GM10248 (cell line): ENCODE data around the gene LRP6.

Experiments used
- CTCF ChIA-PET: fragments of 300-600 bp; sonication (Branson Sonifier 250); formaldehyde crosslinking; extraction: SDS; loops from one replicate; lab custom pipeline; 2021; ENCODE audit warnings: antibody characterized with exemption; lab: Yijun Ruan, JAX
- POLR2A ChIA-PET: fragments of 350-650 bp; sonication (Branson Sonifier 250); formaldehyde crosslinking; extraction: SDS; loops from one replicate; lab custom pipeline; 2020; ENCODE audit warnings: antibody characterized with exemption; lab: Yijun Ruan, JAX
- DNase-seq: peaks from one replicate; pipeline ENCODE4 v3.0.0; 2012; ENCODE audit errors: extremely low spot score
- TF ChIP-seq, protein P1 (sequence below): IDR thresholded peaks from 2 replicates; pipeline ENCODE4 v1.5.1; 2012; ENCODE audit warnings: mild to moderate bottlenecking, low read depth; ENCODE audit errors: extremely low read depth, missing control alignments, control extremely low read depth

Gene LRP6

DNA sequence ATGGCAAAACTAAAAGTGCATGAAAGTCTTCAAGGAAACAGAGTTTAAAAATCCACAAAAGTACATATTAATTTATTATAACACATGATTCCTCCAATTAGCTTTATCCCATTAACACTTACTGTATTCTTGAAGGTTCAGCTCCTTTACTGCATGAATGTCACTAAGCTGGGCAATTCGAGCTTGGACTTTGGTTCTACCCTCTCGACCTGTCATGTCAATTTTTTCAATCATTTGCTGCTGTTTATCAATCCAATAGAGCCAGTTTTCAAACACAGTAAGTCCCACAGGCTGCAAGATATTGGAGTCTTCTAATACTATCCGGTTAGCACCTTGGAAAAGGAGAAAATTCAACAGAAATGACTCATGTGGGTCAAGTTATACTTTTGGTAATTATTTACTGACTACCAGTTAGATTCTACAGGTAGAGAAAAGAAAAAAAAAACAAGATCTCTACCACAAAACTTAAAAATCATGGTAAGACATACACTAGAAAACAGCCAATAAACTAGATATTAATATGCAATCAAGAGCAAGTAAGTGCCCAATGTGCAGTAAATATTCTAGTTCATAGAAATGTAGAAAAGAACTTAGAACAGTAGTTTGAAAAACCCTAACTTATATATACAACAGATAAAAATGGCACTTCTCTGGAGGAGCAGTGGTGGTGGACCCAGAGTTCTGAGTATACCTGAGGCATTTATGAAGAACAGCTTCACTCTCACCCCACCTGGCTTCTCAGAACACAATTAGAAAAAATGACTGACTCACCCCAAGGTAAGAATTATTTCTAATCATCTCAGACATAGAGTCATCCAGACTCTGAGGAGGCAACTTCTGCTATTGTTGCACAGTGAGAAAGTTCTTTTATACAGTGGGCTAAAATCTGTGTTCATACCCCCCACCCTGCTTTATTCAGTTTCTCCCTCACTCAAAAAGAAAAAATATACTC lies 128.4 kb downstream of the LRP6 start:
- ChIA-PET CTCF (interaction anchor here (1.6 kb wide), 1 partner anchor 14 kb away, joined by 4 read pairs; no protein-coding TSS in a partner anchor), POLR2A (interaction anchor here (0.7 kb wide), 1 partner anchor 492 kb away, joined by 3 read pairs; no protein-coding TSS in a partner anchor)

DNA sequence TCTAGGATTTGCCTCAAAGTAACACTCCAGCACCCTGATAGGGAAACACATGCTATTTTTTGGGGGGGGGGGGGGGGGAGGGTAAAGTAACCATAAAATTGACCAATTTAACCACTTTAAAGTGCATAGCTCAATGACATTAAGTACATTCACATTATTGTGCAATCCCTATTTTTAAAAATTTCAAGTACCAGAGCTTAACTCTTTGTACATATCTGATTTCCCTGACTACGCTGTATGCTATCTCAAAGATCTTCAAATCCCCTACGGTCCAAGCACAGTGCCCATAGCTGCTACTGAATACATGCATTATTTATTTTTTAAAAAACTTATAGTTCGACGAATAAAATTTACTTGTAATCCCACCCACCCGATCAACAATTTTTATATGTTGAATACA lies 133.1 kb downstream of the LRP6 start:
- no peak for DNase-seq
- TF ChIP-seq, protein P1, sequence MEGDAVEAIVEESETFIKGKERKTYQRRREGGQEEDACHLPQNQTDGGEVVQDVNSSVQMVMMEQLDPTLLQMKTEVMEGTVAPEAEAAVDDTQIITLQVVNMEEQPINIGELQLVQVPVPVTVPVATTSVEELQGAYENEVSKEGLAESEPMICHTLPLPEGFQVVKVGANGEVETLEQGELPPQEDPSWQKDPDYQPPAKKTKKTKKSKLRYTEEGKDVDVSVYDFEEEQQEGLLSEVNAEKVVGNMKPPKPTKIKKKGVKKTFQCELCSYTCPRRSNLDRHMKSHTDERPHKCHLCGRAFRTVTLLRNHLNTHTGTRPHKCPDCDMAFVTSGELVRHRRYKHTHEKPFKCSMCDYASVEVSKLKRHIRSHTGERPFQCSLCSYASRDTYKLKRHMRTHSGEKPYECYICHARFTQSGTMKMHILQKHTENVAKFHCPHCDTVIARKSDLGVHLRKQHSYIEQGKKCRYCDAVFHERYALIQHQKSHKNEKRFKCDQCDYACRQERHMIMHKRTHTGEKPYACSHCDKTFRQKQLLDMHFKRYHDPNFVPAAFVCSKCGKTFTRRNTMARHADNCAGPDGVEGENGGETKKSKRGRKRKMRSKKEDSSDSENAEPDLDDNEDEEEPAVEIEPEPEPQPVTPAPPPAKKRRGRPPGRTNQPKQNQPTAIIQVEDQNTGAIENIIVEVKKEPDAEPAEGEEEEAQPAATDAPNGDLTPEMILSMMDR: no peak
- ChIA-PET POLR2A (no interaction called here), CTCF (no interaction called here)

More for the DNA sequence above, 128.4 kb downstream of the LRP6 start:
- TF ChIP-seq, protein P1: no peak
- DNase-seq: no peak

DNA sequence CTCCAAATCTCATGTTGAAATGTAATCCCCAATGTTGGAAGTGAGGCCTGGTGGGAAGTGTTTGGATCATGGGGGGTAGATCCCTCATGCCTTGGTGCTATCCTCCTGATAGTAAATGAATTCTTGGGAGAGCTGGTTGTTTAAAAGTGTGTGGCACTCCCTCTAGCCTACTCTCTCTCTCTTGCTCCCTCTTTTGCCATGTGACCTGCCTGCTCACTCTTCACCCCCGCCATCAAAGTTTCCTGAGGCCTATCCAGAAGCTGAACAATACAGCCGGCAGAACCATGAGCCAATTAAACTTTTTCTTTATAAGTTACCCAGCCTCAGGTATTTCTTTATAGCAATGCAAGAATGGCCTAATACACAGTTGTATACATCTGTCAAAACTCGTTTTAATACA lies 133.6 kb downstream of the LRP6 start:
- ChIA-PET POLR2A (no interaction called here), CTCF (interaction anchor here (1.6 kb wide), 1 partner anchor 12 kb away, joined by 4 read pairs; no protein-coding TSS in a partner anchor)
- TF ChIP-seq, protein P1: no peak
- DNase-seq: no peak

- POLR2A ChIA-PET: no interaction called here
- CTCF ChIA-PET: interaction anchor here (1.4 to 1.5 kb wide), 2 partner anchors 8 to 24 kb away, joined by 3 read pairs; no protein-coding TSS in a partner anchor
- TF ChIP-seq, protein P1: no peak
- DNase-seq: no peak
Measured at GRCh38 chr12:12128670-12129069, 138.2 kb downstream of the LRP6 start.

DNA sequence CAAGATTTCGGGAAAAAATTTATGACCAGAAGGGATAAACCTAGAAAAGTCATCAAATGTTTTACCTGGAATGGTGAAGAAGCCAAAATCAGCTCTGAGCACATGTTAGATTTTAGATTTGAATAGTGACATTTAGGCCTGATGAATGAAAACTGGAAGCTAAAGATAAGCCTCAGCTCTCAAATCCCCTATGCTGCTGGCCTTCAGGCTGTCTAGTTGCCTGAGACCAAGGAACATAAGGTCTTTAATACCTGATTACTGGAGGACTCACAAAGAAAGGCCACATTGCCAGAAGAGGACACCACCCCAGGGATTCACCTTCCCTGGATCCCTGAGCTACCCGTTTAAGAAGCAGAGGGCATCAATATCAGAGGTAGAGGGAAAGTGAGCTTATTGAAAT lies 139.5 kb downstream of the LRP6 start:
- DNase-seq: no peak
- POLR2A ChIA-PET: no interaction called here
- CTCF ChIA-PET: interaction anchor here (1.4 kb wide), 3 partner anchors 9 to 36 kb away, joined by 3 to 9 read pairs (median 3); no protein-coding TSS in a partner anchor
- TF ChIP-seq, protein P1: no peak

DNA sequence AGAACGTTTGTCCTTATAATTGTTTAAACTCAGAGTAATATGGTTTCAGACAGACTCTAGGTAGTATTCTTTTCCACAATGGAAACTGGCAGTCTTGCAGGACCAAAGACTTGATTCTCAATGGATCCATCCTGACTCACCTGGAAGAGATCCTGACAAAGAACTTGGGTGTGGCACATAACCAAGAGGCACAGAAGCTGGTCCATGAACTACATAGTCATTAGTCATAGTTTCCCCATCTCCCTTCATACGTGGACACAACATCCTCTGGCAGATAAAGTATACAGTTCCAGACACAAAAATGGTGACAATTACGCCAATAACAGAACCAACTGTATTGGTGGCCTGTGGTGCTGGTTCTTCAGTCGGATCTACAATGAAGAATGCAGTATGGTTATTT lies 140.3 kb downstream of the LRP6 start:
- POLR2A ChIA-PET: no interaction called here
- CTCF ChIA-PET: interaction anchor here (1.0 to 1.4 kb wide), 4 partner anchors 10 to 201 kb away, joined by 3 to 9 read pairs (median 4); no protein-coding TSS in a partner anchor
- no peak for DNase-seq
- TF ChIP-seq, protein P1: no peak
